Type B pancreatic cell (in vitro differentiated cells): ENCODE data around the gene ALAS1. TPM values are rescaled to one million over a fixed set of nuclear protein-coding genes. Genes with fewer than 3 reads are reported as not detected.
A peak's percentile ranks its signal among the peaks of the same experiment; 100 is the strongest.

Experiments
- DNase-seq: peaks from one replicate; pipeline ENCODE4 v3.0.0; 2021; ENCODE audit warnings: mixed read lengths; ENCODE audit not compliant: unreplicated experiment; ENCODE audit errors: extremely low spot score
- H3K27ac Mint-ChIP-seq: 2 replicates; pipeline ENCODE4 v1.8.0; 2021; ENCODE audit warnings: mild to moderate bottlenecking, mixed read lengths
- H3K27me3 Mint-ChIP-seq: 2 replicates; pipeline ENCODE4 v1.8.0; 2021; ENCODE audit warnings: mixed read lengths
- H3K36me3 Mint-ChIP-seq: 2 replicates; pipeline ENCODE4 v1.8.0; 2021; ENCODE audit warnings: mixed read lengths
- H3K4me1 Mint-ChIP-seq: one replicate; pipeline ENCODE4 v1.8.0; 2021; ENCODE audit warnings: mixed read lengths; ENCODE audit not compliant: unreplicated experiment
- H3K4me3 Mint-ChIP-seq: 2 replicates; pipeline ENCODE4 v1.8.0; 2021; ENCODE audit warnings: mild to moderate bottlenecking, mixed read lengths
- H3K9me3 Mint-ChIP-seq: 2 replicates; pipeline ENCODE4 v1.8.0; 2021; ENCODE audit warnings: mixed read lengths
- total RNA-seq: library from RNA; stranded (reverse); gene quantifications from 2 replicates; pipeline ENCODE4 v1.2.1, GENCODE V29; 2021; ENCODE audit warnings: low replicate concordance
- TF ChIP-seq, protein P1 (sequence below): fragments of 200-600 bp; sonication (generic); conservative IDR thresholded peaks from 2 replicates; pipeline ENCODE4 v1.5.0; 2021; ENCODE audit warnings: antibody characterized with exemption, mild to moderate bottlenecking

ALAS1 gene
- total RNA-seq, 1 donor from 2014 or later: 57.1 TPM

DNA sequence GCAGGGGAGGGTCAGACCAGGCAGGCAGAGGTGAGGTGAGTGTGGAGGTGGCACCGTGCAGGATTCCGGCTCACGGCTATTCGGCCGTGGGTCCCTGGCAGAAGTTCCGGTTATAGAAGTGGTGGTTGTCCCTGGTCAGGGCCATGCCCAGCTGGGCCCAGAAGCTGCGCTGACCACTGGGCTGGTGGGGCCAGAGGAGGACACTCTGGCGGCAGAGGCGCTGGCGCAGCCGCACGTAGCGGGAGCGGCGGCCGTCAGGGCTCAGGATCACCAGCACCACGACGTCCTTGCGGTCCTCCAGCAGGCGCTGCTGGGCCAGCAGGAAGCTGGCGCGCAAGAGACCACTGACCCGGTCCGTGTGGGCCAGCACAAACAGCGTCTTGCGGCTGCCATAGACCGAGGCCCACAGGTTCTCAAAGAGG lies 23.2 kb downstream of the ALAS1 start:
- H3K27ac Mint-ChIP-seq: no peak overlapping the region
- H3K27me3 Mint-ChIP-seq: no peaks in the 10 kb centered on the region
- H3K36me3 Mint-ChIP-seq: peaks cover 5% of the 10 kb centered on the region
- H3K4me3 Mint-ChIP-seq: no peak overlapping the region
- TF ChIP-seq, protein P1, sequence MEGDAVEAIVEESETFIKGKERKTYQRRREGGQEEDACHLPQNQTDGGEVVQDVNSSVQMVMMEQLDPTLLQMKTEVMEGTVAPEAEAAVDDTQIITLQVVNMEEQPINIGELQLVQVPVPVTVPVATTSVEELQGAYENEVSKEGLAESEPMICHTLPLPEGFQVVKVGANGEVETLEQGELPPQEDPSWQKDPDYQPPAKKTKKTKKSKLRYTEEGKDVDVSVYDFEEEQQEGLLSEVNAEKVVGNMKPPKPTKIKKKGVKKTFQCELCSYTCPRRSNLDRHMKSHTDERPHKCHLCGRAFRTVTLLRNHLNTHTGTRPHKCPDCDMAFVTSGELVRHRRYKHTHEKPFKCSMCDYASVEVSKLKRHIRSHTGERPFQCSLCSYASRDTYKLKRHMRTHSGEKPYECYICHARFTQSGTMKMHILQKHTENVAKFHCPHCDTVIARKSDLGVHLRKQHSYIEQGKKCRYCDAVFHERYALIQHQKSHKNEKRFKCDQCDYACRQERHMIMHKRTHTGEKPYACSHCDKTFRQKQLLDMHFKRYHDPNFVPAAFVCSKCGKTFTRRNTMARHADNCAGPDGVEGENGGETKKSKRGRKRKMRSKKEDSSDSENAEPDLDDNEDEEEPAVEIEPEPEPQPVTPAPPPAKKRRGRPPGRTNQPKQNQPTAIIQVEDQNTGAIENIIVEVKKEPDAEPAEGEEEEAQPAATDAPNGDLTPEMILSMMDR: no peak
- no peaks in the 10 kb centered on the region for H3K9me3 Mint-ChIP-seq
- DNase-seq: no peak
- H3K4me1 Mint-ChIP-seq: peaks cover 12% of the 10 kb centered on the region

DNA sequence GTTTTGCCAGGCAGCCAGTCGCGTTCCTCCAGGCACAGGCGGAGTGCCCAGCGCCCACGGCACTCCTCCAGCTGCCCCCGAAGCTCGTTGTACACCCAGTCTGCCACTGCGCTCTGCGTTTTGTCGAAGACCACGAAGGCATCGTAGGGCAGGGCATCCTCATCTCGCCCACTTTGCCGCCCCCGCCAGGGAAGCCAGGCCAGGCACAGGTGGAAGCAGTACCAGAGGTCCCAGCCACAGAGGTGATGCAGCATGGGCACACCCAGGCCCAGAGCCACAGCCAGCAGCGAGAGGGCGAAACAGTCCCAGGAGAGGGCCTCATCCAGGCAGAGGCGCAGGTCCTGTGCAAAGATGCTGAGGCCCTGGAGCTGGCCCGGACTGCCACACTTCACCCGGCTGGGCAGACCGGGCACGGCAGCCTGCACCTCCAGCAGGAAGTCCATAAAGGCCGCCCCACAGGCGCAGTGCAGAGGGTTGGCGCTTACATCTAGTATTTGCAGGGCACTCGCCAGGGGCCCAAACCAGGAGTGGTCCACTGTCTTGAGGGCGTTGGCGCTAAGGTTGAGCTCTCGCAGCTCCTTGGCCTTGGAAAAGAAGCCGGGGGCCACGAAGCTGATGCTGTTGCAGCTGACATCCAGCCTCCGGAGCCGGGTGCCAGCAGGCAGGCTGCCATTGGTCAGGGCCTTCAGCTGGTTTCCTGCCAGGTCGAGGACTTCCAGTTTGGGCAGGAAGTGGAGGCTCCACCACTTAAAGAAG lies 23.8 kb downstream of the ALAS1 start:
- Mint-ChIP-seq H3K4me3 (no peak overlapping the region), H3K4me1 (peaks cover 9% of the 10 kb centered on the region), H3K36me3 (peaks cover 2% of the 10 kb centered on the region), H3K27me3 (no peaks in the 10 kb centered on the region), H3K27ac (no peak overlapping the region), H3K9me3 (no peaks in the 10 kb centered on the region)
- TF ChIP-seq, protein P1: no peak
- peak; percentile 64 for DNase-seq

DNA sequence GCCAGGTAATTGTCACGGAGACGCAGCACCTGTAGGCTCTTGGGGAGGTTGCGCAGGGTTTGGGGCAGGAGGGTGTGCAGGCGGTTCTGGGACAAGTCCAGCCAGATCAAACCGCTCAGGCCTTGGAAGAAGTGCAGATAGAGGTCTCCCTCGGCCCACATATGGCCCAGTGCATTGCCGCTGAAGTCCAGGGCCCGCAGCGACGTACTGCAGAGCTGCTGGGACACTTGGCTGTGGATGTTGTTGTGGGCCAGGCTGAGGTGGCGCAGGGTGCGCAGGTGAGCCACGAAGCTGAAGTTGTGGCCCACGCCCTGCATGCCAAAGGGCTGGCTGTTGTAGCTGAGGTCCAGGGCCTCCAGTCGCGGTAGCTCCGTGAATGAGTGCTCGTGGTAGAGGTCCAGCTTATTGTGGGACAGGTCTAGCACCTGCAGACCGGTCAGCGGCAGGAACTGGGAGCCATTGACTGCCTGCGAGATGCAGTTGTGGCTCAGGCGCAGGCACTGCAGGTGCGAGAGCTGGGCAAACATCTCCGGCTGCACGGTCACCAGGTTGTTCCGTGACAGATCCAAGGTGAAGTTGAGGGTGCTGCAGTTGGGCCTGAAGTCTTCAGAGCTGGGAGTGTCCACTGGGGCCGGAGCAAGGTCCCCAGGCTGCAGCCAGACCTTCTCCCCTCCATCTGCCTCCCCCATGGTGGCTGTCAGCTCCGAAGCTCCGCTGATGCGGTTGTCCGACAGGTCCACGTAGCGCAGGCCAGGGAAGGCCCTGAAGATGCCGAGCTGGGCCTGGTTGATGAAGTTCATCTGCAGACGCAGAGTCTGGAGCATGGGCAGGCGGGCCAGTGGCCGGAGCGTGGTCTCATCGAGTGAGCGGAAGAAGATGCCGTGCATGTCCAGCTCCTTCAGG lies 24.6 kb downstream of the ALAS1 start:
- Mint-ChIP-seq H3K4me1 (peaks cover 6% of the 10 kb centered on the region), H3K27me3 (no peaks in the 10 kb centered on the region), H3K4me3 (no peak overlapping the region), H3K27ac (no peak overlapping the region), H3K9me3 (no peaks in the 10 kb centered on the region), H3K36me3 (no peaks in the 10 kb centered on the region)
- peak; percentile 55 for DNase-seq
- TF ChIP-seq, protein P1: no peak

GRCh38 chr3:52223449-52224408 lies 25.8 kb downstream of the ALAS1 start:
- Mint-ChIP-seq H3K36me3 (no peaks in the 10 kb centered on the region), H3K4me1 (peaks cover 5% of the 10 kb centered on the region), H3K9me3 (no peaks in the 10 kb centered on the region), H3K4me3 (no peak overlapping the region), H3K27ac (peak overlapping the region; percentile 39), H3K27me3 (no peaks in the 10 kb centered on the region)
- peak; percentile 64 for DNase-seq
- TF ChIP-seq, protein P1: no peak
